Parathyroid adenoma (tissue), 2 donors: ENCODE measurements around the gene OR56B1.

Experiments
- H2AFZ ChIP-seq: fragments of 300-600 bp; sonication (generic); one replicate; pipeline ENCODE4 v1.7.0; 2017; ENCODE audit warnings: antibody characterized with exemption, mild to moderate bottlenecking
- H3K27ac ChIP-seq: fragments of 300-600 bp; sonication (generic); one replicate; pipeline ENCODE4 v1.7.0; 2017
- H3K27me3 ChIP-seq: fragments of 300-600 bp; sonication (generic); one replicate; pipeline ENCODE4 v1.7.0; 2017; ENCODE audit warnings: low read length; ENCODE audit not compliant: control insufficient read depth, insufficient read depth
- H3K36me3 ChIP-seq: fragments of 300-600 bp; sonication (generic); one replicate; pipeline ENCODE4 v1.7.0; 2017; ENCODE audit warnings: low read length; ENCODE audit not compliant: control insufficient read depth, insufficient read depth
- H3K4me1 ChIP-seq: fragments of 300-600 bp; sonication (generic); one replicate; pipeline ENCODE4 v1.7.0; 2017; ENCODE audit warnings: control low read depth
- H3K4me2 ChIP-seq: fragments of 300-600 bp; sonication (generic); one replicate; pipeline ENCODE4 v1.7.0; 2017; ENCODE audit warnings: low read length
- H3K4me3 ChIP-seq: fragments of 300-600 bp; sonication (generic); one replicate; pipeline ENCODE4 v1.7.0; 2017; ENCODE audit warnings: low read depth, low read length
- H3K79me2 ChIP-seq: fragments of 300-600 bp; sonication (generic); one replicate; pipeline ENCODE4 v1.7.0; 2017; ENCODE audit warnings: control low read depth
- H3K9ac ChIP-seq: fragments of 300-600 bp; sonication (generic); one replicate; pipeline ENCODE4 v1.7.0; 2017; ENCODE audit warnings: mild to moderate bottlenecking
- H3K9me3 ChIP-seq: fragments of 300-600 bp; sonication (generic); one replicate; pipeline ENCODE4 v1.7.0; 2017; ENCODE audit warnings: low read length; ENCODE audit not compliant: control insufficient read depth
- CTCF ChIP-seq: fragments of 300-600 bp; sonication (generic); IDR thresholded peaks from one replicate; pipeline ENCODE4 v1.7.0; 2017; ENCODE audit warnings: antibody characterized with exemption, mild to moderate bottlenecking
- donor health status: primary hyperparathyroidism.

OR56B1 gene

GRCh38 chr11:5737091-5737490, 843 bp downstream of the OR56B1 start:
- H3K9ac ChIP-seq = no peak overlapping the region
- no peaks in the 10 kb centered on the region for H3K9me3 ChIP-seq
- TF ChIP-seq CTCF = no peak

GRCh38 chr11:5737670-5738392, 1.6 kb downstream of the OR56B1 start:
- Histone ChIP-seq H3K27me3 (no peaks in the 10 kb centered on the region), H2AFZ (no peak overlapping the region), H3K9me3 (no peaks in the 10 kb centered on the region), H3K4me1 (no peaks in the 10 kb centered on the region), H3K36me3 (no peaks in the 10 kb centered on the region), H3K4me2 (no peak overlapping the region), H3K4me3 (no peak overlapping the region), H3K9ac (no peak overlapping the region), H3K79me2 (no peaks in the 10 kb centered on the region), H3K27ac (no peak overlapping the region)
- TF ChIP-seq CTCF = no peak

More at GRCh38 chr11:5737091-5737490, 843 bp downstream of the OR56B1 start:
- Histone ChIP-seq H3K4me2 (no peak overlapping the region), H3K4me1 (no peaks in the 10 kb centered on the region), H3K36me3 (no peaks in the 10 kb centered on the region), H2AFZ (no peak overlapping the region), H3K4me3 (no peak overlapping the region), H3K27me3 (no peaks in the 10 kb centered on the region), H3K27ac (no peak overlapping the region), H3K79me2 (no peaks in the 10 kb centered on the region)

GRCh38 chr11:5738431-5738830, 2.2 kb downstream of the OR56B1 start:
- Histone ChIP-seq H3K36me3 (no peaks in the 10 kb centered on the region), H3K27me3 (no peaks in the 10 kb centered on the region), H3K9me3 (no peaks in the 10 kb centered on the region), H2AFZ (no peak overlapping the region), H3K4me3 (no peak overlapping the region), H3K4me2 (no peak overlapping the region), H3K4me1 (no peaks in the 10 kb centered on the region), H3K27ac (no peak overlapping the region), H3K9ac (no peak overlapping the region), H3K79me2 (no peaks in the 10 kb centered on the region)
- no peak for TF ChIP-seq CTCF

GRCh38 chr11:5746614-5747013, 10.4 kb downstream of the OR56B1 start:
- TF ChIP-seq CTCF = no peak
- Histone ChIP-seq H3K4me3 (no peak overlapping the region), H3K27me3 (no peaks in the 10 kb centered on the region), H3K9me3 (no peaks in the 10 kb centered on the region), H3K36me3 (no peaks in the 10 kb centered on the region), H3K79me2 (no peaks in the 10 kb centered on the region), H3K4me2 (no peak overlapping the region), H2AFZ (no peak overlapping the region), H3K4me1 (no peaks in the 10 kb centered on the region), H3K9ac (no peak overlapping the region), H3K27ac (no peak overlapping the region)

GRCh38 chr11:5749836-5750235, 13.6 kb downstream of the OR56B1 start:
- H2AFZ ChIP-seq = no peak overlapping the region
- TF ChIP-seq CTCF = no peak
- H3K4me1 ChIP-seq = no peaks in the 10 kb centered on the region

More at GRCh38 chr11:5749836-5750235, 13.6 kb downstream of the OR56B1 start:
- Histone ChIP-seq H3K27ac (no peak overlapping the region), H3K4me3 (no peak overlapping the region), H3K9me3 (no peaks in the 10 kb centered on the region), H3K79me2 (no peaks in the 10 kb centered on the region), H3K27me3 (no peaks in the 10 kb centered on the region), H3K9ac (no peak overlapping the region), H3K36me3 (no peaks in the 10 kb centered on the region), H3K4me2 (no peak overlapping the region)
